Stimulated activated CD4-positive, alpha-beta T cell treated with anti-CD3 and anti-CD28 coated beads, Interleukin-2, amount 100 ng/mL, for 4 hours (primary cell): ENCODE measurements around the gene DNAL1.

Experiments
- DNase-seq: peaks from one replicate; pipeline ENCODE4 v3.0.0-alpha.2; 2020; ENCODE audit warnings: low read depth

The DNAL1 gene

DNA sequence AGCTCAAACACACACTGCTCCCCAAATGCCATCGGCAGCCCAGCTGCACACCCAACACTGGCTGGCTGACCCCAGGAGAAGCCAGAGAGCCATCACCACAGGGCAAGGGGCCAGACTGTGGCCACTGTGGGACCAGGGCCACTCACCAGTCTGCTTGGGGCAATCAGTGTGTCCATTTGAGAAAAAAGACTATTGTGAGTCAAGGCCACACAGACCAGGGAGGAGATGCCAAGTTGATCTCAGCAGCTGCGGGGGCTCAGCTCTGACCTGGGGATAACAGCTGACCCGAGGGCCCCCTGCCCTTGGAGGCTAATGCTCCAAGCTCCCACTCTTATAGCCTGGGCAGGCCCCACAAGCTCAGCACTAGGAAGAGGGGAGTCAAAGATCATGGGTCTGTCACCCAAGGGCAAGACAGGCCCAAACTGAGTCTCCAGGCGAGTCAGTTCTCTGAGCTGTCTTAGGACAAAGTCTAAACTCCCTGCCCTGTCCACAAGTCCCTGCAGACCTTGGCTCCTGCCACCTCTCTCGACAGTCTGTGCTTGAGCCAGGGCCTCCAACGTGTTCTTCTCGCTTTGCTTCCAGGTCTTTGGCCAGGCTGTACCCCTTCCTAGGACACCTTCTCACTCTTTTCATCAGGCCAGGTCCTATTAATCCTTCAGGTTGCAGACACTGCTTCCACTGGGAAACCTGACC lies 99.5 kb downstream of the DNAL1 start:
- no peak for DNase-seq

DNA sequence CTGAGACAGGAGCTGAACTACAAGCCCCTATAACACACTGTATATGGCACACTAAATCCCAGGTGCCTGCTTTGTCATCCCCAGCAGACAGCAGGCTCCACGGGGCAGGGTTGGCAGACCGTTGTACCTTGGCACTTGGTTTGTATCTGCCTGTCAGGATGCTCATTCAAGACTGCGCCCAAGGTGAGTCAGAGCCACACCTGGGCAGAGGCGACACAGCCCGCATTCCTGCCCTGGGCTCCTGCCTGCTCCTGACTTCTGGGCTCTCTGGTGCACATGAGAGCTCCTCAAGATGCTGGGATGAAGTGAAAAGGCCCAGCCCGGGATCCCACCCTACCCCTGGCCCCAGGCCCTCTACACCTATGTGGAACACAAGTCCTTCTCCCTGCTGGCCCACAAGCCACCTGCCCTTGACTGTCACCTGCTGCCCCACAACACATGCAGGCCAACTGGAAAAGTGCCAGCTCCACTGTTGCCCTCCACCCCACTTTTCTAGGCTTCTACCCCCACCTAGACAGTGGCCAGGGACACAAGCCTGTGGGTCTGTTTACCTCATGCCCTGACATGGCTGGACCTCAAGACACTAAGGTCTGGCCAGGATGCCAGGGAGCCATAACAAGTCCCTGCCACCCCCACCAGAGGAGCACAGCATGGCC lies 100.2 kb downstream of the DNAL1 start:
- no peak for DNase-seq

DNA sequence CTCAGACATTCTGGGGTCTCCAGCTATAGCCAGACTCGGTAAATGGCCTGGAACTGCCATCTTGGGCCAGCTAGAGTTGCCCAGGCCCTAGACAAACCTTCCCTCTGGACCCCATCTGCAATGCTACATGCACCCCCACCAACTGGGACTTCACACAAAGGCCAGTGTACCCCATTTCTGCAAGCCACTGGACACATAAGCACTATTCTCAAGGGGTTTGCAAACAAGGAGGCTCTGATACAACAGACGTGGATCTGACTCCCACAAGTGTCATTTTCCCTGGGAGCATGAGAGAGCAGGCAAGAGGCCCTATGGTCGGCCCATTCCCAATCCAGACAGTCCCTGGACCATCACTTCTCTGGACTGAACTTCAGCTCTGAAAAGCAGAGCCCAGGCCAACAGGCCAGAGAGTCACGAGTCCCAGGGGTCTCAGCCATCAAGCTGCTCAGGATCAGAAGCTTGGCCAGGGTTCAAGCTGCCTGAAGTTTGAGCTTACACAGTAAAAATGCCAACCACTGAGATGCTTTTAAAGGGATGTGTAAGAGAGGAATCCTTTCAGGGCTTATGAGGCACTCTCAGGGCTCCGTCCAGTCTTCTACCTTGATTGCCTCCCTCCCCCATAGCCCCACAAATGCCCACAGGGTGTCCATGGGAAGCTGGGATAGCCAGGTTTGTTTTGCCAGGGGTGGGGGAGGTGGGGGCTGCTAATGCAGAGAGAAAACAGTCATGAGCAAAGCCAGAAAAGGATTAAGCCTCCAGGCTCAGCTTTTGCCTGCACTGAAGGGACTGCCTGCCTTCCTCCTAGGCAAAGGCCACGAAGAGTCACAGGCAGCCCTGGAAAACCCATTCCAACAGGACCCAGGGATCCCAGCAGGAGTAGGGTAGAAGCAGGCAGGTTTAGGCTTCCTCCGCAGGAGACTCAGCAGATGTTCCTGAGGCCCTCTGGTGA lies 101.1 kb downstream of the DNAL1 start:
- DNase-seq: no peak

DNA sequence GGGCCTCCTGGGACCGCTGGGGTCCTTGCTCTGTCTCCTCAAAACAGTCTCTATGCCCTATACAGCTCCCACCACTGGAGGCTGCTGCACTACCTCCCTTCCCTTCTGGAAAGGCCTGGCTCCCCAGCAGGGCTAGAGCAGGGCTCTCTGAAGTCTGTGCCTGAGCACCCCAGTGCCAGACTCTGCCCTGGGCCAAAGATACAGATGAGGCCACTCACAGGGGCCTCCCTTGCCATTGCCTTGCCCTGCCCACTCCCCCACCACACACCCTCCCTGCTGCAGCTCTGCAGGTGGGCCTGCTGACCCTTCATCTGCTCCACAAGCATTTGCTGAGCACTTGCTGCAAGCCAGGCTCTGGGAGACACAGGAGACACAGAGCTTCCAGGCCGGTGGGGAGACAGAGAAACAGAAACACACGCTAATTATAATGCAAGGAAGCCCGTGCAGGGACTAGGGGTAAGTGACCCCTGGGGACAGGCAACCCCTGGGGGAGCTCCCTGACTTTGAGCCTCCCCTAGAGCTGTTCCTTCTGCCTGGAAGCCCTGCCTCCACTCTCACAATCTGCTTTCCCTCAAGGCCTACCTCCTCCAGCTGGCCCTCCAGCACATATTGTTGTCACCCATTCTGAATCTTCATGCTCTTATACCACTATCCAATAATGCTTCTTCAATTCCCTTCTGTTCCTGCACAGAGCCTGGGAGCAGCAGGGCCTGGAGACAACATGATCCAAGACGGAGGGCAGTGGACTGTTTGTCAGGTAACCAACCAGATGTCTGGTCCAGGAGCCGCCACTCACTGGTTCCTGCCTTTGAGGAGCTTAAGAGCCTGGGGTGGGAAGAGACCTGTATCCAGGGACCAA lies 102.0 kb downstream of the DNAL1 start:
- no peak for DNase-seq

DNA sequence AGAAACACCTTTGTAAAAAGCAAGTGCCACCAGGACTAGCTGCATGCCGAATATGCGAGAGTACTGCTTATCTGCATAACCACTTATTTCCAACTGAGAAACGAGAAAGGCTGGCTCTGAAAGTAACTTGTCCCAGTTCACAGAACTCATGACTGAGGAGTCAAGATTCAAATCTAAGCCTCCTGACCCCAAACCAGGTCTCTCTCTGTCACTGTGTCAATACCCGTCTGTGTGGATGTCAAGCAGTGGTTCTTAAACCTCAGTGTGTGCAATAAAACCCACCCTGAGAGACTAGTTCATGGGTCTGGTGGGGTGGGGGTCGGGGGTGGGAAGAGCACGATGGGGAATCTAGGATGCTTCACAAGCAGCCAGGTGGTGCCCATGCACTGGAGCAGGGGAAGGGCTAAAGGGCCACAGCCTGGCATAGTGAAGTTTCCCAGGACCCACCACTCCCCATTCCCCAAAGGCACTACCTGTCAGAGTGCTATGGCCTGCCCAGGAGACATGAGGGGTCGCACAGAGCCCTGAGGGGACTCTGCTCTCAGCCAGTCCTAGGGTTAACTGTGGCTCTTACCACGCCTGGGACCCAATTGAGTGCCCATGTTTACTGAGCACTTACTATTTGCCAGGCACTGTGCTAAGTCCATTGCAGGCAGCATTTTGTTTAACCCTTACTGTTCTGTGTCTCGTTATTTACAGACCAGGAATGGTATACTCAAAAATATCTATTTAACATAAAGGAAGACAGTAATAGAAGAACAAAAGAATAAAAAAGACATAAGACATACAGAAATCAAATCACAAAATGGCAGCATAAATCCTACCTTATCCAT lies 102.8 kb downstream of the DNAL1 start:
- DNase-seq: no peak

DNA sequence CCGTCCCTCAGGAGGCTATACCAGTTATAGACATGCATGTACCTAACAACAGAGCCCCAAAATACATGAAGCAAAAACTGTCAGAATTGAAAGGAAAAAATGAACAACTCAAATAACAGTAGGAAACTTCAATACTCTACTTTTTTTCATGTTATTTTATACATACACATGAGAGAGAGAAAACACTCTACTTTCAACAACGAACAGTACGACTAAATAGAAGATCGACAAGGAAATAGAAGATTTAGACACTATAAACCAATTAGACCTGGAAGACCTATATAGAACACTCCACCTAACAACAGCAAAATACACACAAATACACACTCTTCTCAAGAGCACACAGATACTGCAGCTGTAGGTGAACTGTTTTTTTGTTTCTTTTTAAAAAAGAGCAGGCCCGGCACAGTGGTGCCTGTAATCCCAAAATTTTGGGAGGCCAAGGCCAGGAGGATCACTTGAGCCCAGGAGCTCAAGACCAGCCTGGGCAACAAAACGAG lies 104.1 kb downstream of the DNAL1 start:
- DNase-seq: no peak

DNA sequence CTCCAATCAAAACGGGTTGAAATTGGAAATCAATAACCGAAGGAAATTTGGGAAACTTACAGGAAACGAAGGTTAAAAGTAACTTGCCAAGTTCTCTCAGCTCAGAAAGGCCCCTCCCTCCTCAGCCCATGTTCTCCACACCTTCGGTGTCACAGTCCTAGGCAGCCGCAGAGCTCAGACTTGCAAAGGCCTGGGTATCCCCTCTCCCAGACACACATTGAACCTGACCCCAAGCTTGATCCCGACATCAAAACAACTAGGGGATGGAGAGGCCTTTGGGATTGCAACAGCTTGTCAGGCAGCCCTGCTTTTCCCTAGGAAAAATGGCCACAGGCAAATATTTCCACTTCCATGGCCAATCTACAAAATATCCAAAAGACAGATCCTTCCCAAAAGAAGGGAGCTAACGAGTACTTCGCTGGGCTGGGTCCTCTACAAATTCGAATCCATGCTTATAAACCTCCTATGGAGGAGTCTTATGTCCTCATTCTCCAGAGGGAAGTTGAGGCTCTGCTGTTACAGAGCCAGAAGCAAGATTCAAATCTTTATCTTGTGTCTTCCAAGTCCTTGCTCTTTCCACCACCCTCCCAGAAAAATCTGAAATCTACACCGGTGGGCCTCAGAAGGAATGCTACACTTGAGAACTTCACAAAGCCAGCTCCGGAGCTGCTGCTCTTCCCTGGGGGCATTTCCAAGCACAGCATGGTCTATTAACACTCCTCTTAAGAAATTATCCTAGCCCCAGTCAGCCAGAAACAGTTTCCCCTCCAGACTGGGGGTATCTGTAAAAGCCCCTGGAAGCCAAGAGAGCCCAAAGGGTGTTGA lies 105.1 kb downstream of the DNAL1 start:
- DNase-seq: no peak

DNA sequence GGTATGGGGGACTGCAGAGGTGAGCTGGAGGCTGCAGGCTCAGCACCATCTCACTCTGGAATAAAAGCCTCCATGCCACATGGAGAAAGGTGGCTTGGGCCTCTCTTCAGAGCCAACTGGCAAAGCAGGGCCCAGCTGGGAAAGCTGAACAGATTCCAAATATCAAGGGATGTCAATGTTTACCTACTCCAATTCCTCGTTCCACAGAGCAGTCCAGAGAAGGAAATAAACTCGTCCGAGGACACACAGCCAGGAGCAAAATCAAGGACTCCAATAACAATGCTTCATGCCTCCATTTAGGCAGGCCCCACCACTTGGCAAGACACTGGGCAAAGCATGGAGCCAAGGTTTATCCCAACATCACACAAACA lies 105.7 kb downstream of the DNAL1 start:
- DNase-seq: no peak

DNA sequence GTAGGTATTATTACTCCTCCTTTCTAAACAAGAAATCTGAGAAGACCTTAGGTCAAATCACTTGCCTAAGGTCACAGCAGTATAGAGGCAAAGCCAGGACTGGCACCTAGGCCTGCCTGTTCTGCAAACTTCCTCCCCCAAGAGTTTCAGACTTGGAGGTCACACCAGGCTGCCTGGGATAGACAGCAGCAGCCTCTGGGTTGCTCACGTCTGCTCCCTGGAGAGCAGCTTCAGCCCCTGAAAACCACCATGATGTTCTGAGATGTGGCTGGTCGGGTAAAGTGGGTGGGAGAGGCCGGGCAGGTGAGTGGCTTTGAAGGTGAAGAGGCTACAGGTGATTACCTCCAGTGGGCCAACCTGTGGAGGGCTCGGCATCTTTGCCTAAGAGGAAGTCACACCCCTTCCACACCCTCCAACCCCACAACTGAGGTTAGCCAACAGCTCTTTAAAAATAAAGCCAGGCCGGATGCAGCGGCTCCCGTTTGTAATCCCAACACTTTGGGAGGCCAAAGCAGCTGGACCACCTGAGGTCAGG lies 106.4 kb downstream of the DNAL1 start:
- no peak for DNase-seq

DNA sequence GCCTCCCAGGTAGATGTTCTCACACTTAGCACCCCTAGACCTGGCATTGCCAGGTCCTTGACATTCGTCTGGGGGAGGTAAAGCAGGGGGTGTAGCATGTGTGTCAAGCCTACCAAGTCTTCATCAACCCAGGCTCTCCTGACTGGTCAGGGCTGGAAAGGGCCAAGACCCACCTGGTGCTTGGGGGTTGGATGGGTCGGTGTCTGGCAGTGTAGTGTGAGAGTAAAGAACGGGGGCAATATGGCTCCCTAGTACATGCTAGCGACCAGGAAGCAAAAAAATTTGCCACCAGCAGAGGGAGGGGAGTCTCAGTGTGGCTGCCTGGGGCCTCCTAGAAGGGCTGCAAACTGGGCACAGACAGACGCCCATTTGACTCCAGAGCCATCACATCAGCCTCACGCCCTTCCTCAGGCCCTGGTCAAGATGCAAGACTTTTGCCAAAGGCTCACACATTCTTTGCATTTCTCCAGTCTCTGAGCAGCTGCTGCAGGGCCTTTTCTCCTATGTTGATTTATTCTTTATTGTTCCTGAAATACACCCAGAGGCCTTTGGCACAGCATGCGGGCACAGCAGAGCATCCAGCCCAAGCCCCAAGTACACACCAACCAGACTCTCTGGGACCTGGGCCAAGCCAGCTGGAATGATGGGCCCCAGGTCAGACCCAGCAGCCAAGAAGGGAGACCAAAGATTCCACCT lies 107.7 kb downstream of the DNAL1 start:
- DNase-seq: no peak
